ENCODE results near the gene SLK. TPM values are rescaled to one million over a fixed set of nuclear protein-coding genes. Genes with fewer than 3 reads are reported as not detected.

The SLK gene
- total RNA-seq, 1 experiment from 2014 or later = 19.0 TPM

GRCh38 chr10:104011904-104012303 is 45.0 kb downstream of the SLK start:
- no peaks in the 10 kb centered on the region for H3K27me3 ChIP-seq
- no peak for DNase-seq
- no peaks in the 10 kb centered on the region for H3K9me3 ChIP-seq
- H3K4me3 ChIP-seq = no peak overlapping the region
- peaks cover 20% of the 10 kb centered on the region; the same call in 1 of the 2 replicates for H3K36me3 ChIP-seq

- H3K4me3 ChIP-seq = no peak overlapping the region
- no peaks in the 10 kb centered on the region for H3K9me3 ChIP-seq
- no peak for DNase-seq
- no peaks in the 10 kb centered on the region for H3K27me3 ChIP-seq
- peaks cover 23% of the 10 kb centered on the region for H3K36me3 ChIP-seq
These were observed 46.5 kb downstream of the SLK start for GRCh38 chr10:104013489-104013888.

- H3K9me3 ChIP-seq = no peaks in the 10 kb centered on the region
- H3K36me3 ChIP-seq = peaks cover 25% of the 10 kb centered on the region
- no peak overlapping the region for H3K4me3 ChIP-seq
- no peak for DNase-seq
- no peaks in the 10 kb centered on the region for H3K27me3 ChIP-seq
These were observed 47.2 kb downstream of the SLK start for GRCh38 chr10:104014176-104014575.

GRCh38 chr10:104016661-104017060 is 49.7 kb downstream of the SLK start:
- no peak for DNase-seq
- H3K36me3 ChIP-seq = peaks cover 43% of the 10 kb centered on the region

GRCh38 chr10:104018471-104018870 is 51.5 kb downstream of the SLK start:
- Histone ChIP-seq H3K4me3 (no peak overlapping the region), H3K27me3 (no peaks in the 10 kb centered on the region), H3K36me3 (peaks cover 57% of the 10 kb centered on the region), H3K9me3 (no peaks in the 10 kb centered on the region)
- DNase-seq = no peak

More at GRCh38 chr10:104016661-104017060, 49.7 kb downstream of the SLK start:
- no peak overlapping the region for H3K4me3 ChIP-seq
- no peaks in the 10 kb centered on the region for H3K9me3 ChIP-seq
- no peaks in the 10 kb centered on the region for H3K27me3 ChIP-seq

- H3K9me3 ChIP-seq = no peaks in the 10 kb centered on the region
- no peak overlapping the region for H3K4me3 ChIP-seq
- H3K27me3 ChIP-seq = no peaks in the 10 kb centered on the region
- peaks cover 64% of the 10 kb centered on the region for H3K36me3 ChIP-seq
- DNase-seq = no peak
These were observed 53.1 kb downstream of the SLK start for GRCh38 chr10:104020020-104020419.

- peaks cover 69% of the 10 kb centered on the region for H3K36me3 ChIP-seq
These were observed 54.3 kb downstream of the SLK start for GRCh38 chr10:104021246-104021645.

GRCh38 chr10:104022026-104022425 is 55.1 kb downstream of the SLK start:
- no peaks in the 10 kb centered on the region for H3K9me3 ChIP-seq
- H3K4me3 ChIP-seq = no peak overlapping the region
- no peak for DNase-seq
- peaks cover 69% of the 10 kb centered on the region for H3K36me3 ChIP-seq
- H3K27me3 ChIP-seq = no peaks in the 10 kb centered on the region

More at GRCh38 chr10:104021246-104021645, 54.3 kb downstream of the SLK start:
- Histone ChIP-seq H3K9me3 (no peaks in the 10 kb centered on the region), H3K4me3 (no peak overlapping the region), H3K27me3 (no peaks in the 10 kb centered on the region)
- no peak for DNase-seq

- DNase-seq = no peak
- H3K4me3 ChIP-seq = no peak overlapping the region
- peaks cover 50% of the 10 kb centered on the region for H3K36me3 ChIP-seq
- no peaks in the 10 kb centered on the region for H3K9me3 ChIP-seq
- H3K27me3 ChIP-seq = no peaks in the 10 kb centered on the region
These were observed 58.6 kb downstream of the SLK start for GRCh38 chr10:104025524-104025923.

GRCh38 chr10:104026762-104027161 is 59.8 kb downstream of the SLK start:
- peaks cover 41% of the 10 kb centered on the region for H3K36me3 ChIP-seq
- DNase-seq = no peak
- H3K27me3 ChIP-seq = no peaks in the 10 kb centered on the region
- H3K4me3 ChIP-seq = no peak overlapping the region
- no peaks in the 10 kb centered on the region for H3K9me3 ChIP-seq

GRCh38 chr10:104028146-104028545 is 61.2 kb downstream of the SLK start:
- Histone ChIP-seq H3K36me3 (peaks cover 30% of the 10 kb centered on the region), H3K4me3 (no peak overlapping the region), H3K27me3 (no peaks in the 10 kb centered on the region), H3K9me3 (no peaks in the 10 kb centered on the region)
- DNase-seq = no peak

- H3K27me3 ChIP-seq = no peaks in the 10 kb centered on the region
- H3K9me3 ChIP-seq = no peaks in the 10 kb centered on the region
- peaks cover 21% of the 10 kb centered on the region for H3K36me3 ChIP-seq
- no peak overlapping the region for H3K4me3 ChIP-seq
- DNase-seq = no peak
These were observed 62.0 kb downstream of the SLK start for GRCh38 chr10:104028823-104029520.

GRCh38 chr10:104029521-104029860 is 62.6 kb downstream of the SLK start:
- DNase-seq = no peak

GRCh38 chr10:104031631-104032030 is 64.7 kb downstream of the SLK start:
- Histone ChIP-seq H3K9me3 (no peaks in the 10 kb centered on the region), H3K27me3 (no peaks in the 10 kb centered on the region), H3K4me3 (no peak overlapping the region), H3K36me3 (peaks cover 3% of the 10 kb centered on the region)
- no peak for DNase-seq

More at GRCh38 chr10:104029521-104029860, 62.6 kb downstream of the SLK start:
- Histone ChIP-seq H3K36me3 (peaks cover 16% of the 10 kb centered on the region), H3K9me3 (no peaks in the 10 kb centered on the region), H3K4me3 (no peak overlapping the region), H3K27me3 (no peaks in the 10 kb centered on the region)

GRCh38 chr10:104032144-104032775 is 65.3 kb downstream of the SLK start:
- Histone ChIP-seq H3K36me3 (peaks cover 3% of the 10 kb centered on the region), H3K27me3 (no peaks in the 10 kb centered on the region), H3K4me3 (no peak overlapping the region), H3K9me3 (no peaks in the 10 kb centered on the region)
- no peak for DNase-seq

- DNase-seq = no peak
- Histone ChIP-seq H3K27me3 (no peaks in the 10 kb centered on the region), H3K4me3 (no peak overlapping the region), H3K9me3 (no peaks in the 10 kb centered on the region), H3K36me3 (no peaks in the 10 kb centered on the region; the same call in 1 of the 2 replicates)
These were observed 66.5 kb downstream of the SLK start for GRCh38 chr10:104033401-104033930.

- H3K9me3 ChIP-seq = no peaks in the 10 kb centered on the region
- no peaks in the 10 kb centered on the region; the same call in 1 of the 2 replicates for H3K36me3 ChIP-seq
- no peak overlapping the region for H3K4me3 ChIP-seq
- DNase-seq = no peak
- H3K27me3 ChIP-seq = no peaks in the 10 kb centered on the region
These were observed 67.0 kb downstream of the SLK start for GRCh38 chr10:104033966-104034365.
